ENCODE results near the gene NRXN3.

Gene NRXN3

GRCh38 chr14:78697341-78697740 is 527.2 kb downstream of the NRXN3 start:
- H3K4me3 ChIP-seq (ENCODE audit: low read depth, low read length): no peak overlapping the region
- TF ChIP-seq CTCF (IDR thresholded peaks at IDR 0.05; ENCODE audit: low read depth, low read length): no peak

- no peak for TF ChIP-seq CTCF (IDR thresholded peaks at IDR 0.05; ENCODE audit: low read depth, low read length)
- H3K4me3 ChIP-seq (ENCODE audit: low read depth, low read length): no peak overlapping the region
Measured at GRCh38 chr14:78698991-78699390, 528.8 kb downstream of the NRXN3 start.

GRCh38 chr14:78700236-78700635 is 530.1 kb downstream of the NRXN3 start:
- no peak for TF ChIP-seq CTCF (IDR thresholded peaks at IDR 0.05; ENCODE audit: low read depth, low read length)
- no peak overlapping the region for H3K4me3 ChIP-seq (ENCODE audit: low read depth, low read length)

DNA sequence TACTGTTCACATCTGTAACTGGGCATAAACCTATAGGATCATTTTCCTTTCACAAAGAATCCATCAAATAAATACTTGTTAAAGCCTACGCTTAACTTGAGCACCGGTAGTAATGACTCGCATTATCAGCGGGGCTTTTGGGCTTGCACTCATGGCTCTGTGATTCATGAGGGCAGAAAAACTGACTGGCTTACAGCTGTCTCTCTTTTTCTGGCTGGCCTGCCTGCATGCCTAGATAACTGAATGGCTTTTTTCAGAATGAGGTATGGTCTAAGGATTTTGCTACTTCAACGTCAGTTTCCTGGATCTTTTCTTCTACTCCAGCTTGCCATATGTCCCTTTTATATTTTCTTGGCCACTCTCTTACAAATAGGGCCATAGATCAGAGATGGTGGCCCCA is 531.1 kb downstream of the NRXN3 start:
- no peak overlapping the region for H3K4me3 ChIP-seq (ENCODE audit: low read depth, low read length)
- TF ChIP-seq CTCF (IDR thresholded peaks at IDR 0.05; ENCODE audit: low read depth, low read length): no peak

DNA sequence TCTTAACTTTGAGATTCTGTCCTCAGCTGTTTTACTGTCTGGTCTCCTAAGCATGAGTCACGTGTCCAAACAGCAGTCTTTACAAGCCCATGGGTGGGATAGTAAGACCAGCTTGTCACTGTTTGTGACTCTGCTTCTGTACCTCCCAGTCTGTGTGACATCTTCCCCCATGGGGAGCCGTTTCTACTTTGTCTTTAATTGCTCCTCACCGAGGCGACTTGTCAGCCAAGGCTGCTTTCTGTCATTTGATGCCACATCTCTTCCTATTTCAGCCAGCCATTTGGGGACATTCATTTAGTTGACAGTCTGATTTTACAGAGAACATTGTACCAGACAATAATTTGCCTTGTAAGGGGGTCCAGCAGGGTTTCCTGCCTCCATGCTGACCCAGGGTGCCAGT is 534.8 kb downstream of the NRXN3 start:
- no peak for TF ChIP-seq CTCF (IDR thresholded peaks at IDR 0.05; ENCODE audit: low read depth, low read length)
- H3K4me3 ChIP-seq (ENCODE audit: low read depth, low read length): no peak overlapping the region

DNA sequence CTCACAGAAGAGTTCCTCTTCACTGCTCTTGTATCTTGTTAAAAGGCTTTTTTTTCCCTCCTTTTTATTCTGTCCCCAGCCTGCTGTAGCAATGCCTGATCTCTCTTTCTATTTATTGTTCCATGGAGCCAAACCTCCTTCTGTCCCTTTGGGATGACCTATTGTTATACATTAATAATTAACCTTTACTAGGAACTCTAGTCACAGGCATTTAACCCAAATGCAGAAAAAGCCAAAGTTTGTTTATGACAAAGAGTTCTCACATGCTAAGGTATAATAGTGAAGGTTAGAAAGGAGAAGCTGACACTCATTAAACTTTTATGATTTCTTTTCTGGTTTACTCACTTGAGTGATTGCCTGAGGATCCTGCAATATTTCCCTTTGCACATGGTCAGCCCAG is 535.8 kb downstream of the NRXN3 start:
- no peak for TF ChIP-seq CTCF (IDR thresholded peaks at IDR 0.05; ENCODE audit: low read depth, low read length)
- H3K4me3 ChIP-seq (ENCODE audit: low read depth, low read length): no peak overlapping the region

DNA sequence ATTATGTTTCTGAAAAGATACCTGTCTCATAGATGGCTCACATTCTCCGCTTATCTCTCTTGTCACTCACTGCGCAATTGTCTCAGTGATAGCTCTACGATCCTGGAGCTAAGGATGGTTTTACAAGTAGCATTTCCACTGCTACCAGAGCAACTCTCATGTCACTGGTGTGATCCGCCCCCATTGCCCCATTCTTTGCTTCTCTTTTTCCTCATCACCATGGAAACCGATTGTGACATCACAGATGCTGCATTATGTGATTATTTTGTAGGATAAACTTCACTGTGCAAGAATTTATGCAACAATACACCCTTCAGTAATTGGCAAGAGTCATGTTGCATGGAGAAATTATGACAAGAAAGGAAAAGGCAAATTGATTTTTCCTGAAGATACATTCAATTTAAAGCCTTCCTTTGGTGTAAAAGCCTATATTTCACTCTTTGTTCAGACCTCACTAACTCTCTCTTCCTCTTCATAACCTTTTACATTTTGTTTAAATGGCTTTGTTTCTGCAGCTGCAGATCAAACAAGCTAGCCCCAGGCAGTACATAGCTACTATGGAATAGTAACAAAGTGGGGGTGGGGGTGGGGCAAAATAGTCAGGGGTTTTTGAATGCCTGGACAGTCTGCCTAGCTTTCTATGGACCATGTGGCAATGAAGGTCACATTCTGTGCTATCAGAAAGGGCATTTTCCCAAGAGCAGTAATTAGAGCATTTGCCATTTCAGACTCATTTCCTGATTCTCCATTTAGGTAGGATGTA is 539.8 kb downstream of the NRXN3 start:
- TF ChIP-seq CTCF (IDR thresholded peaks at IDR 0.05; ENCODE audit: low read depth, low read length): no peak
- no peak overlapping the region for H3K4me3 ChIP-seq (ENCODE audit: low read depth, low read length)

Data from WI38 (cell line).